NAMALWA (cell line): Measurements from ENCODE around the gene OSBPL7.

ENCODE experiments used
- DNase-seq: peaks from one replicate; pipeline ENCODE4 v3.0.0-alpha.2; 2015; ENCODE audit warnings: low spot score

Gene OSBPL7

DNA sequence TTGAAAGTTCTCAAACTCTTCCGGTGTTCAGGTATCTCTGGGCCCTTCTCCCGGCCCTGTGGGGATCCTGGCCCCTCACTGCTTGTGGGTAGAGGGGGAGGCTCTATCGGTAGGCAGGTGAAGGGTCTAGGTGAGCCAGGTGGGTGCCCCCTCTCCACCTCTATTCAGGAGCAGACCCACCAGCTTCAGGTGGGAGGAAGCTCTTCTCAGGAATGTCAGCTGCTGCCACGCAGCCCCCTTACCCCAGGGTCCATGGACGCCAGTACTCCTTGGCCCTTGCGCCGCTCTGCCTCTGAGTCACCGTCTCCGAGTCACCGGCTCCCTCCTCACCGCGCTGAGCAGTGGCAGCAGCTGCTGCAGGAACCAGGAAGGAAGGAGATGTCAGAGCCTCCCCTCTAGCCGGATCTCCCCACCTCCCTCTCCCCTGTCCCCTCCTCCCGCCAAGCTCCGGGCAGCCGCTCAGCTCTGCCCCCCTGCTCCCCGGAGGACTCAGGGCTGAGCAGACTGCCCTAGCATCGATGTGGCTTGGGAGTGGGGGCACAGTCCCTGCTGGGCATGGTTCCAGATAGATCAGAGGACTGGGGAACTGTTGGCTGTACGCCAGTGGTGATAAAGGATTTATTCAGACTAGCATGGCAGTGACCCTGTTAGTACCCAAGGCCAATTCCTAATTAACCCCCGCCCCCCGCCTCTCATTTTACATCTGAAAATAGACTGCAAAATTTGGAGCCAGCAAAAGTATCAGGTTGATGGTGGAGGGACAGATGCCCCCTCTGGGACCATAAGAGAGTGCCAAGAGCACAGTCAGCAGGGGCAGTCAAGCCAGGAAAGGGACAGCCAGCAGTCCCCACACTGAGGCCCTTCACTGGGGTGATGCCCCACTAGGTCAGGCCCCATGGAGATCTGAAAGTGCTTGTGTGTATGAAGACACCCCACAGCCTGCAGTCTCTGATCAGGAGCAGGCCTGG is at the start of gene OSBPL7:
TSS of gene OSBPL7 (minus strand) at position 371 of the 968 bp plus-strand sequence. CDS start 1,516 bp downstream, outside the sequence.
- peak; percentile 76 for DNase-seq

DNA sequence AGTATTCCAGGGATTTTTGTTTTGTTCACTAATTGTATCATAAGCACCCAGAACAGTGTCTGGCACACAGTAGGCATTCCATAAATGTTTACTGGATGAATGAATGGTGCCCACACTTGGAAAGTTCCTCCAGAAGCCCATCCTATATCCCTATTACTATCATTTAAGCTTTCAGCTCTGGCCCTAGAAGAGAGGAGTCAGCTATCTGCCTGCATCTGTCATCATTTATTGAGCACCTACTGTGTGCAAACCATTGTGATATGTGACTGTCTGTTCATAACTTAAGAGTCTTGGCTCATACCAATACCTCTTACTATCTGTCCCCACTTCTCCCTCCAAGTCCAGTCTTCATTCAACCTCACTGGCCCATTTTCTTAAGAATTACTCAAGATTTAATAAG is 49.5 kb upstream of the OSBPL7 start:
- no peak for DNase-seq

DNA sequence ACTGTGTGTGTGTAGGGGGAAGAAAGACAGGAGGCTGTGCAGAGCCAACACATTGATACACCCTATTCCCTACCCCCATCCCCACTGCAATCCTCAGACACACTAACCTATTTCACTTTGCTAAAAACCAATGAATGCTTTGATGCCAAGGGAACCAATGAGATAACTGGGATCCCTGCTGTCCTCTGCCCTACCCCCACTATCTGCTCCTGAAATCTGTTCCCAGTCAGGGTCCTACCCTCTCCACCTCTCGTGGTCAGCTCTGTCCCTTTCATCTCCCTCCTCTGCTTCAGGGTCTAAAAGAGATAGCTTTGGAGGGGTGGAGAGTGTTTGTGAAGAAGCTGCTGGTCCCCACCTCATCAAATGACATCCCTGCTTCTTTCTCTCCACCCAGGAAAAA is 48.5 kb upstream of the OSBPL7 start:
- no peak for DNase-seq

DNA sequence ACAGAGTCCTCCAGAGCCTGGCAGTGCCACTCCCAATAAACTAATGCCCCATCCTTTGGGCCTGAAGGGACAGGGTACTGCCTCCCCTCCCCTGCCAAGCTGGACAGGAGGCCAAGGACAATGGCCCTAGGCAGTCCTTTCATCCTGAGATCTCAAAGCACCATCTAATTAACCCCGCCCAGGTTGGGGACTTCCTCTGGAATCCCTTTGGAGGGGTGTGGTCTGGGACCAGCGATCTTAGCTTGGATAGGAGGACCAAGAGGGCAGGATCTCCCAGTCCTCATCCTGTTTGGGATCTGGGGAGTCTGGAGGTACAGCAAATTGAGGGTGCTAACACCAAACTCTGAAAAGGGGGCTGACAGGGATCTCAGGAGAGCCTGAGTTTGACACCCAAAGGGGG is 47.5 kb upstream of the OSBPL7 start:
- no peak for DNase-seq

DNA sequence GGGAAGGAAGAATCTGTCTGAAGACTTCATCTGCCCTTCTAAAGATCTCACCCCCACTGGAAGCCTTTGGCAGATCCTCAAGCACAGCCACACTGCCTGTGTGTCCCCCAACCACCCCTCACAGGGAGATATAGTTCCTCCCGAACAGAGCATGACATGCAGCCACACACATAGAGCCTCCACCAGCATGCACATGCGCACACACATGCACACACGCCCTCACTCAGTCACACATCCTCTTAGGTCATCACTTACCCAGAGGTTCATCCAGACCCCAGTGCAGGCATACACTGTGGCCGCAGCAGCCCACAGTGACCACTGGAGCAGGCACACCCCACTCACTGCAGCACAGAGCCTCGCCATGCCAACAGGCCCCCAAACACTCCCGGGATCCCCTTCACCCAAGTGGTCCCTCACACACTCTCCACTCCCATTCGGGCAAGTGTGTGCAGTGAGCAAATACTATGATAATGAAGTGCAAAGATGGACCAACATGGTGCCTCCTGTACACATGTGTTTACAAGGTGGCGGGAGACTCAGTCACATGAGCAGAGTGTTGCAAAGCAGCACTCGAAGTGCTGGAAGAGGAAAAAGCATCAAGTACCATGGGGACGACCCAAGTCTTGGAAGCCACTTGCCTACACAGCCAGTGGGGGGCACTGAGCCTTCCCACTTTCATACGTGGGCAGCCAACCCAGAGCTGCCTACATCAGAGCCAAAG is 46.4 kb upstream of the OSBPL7 start:
- no peak for DNase-seq

DNA sequence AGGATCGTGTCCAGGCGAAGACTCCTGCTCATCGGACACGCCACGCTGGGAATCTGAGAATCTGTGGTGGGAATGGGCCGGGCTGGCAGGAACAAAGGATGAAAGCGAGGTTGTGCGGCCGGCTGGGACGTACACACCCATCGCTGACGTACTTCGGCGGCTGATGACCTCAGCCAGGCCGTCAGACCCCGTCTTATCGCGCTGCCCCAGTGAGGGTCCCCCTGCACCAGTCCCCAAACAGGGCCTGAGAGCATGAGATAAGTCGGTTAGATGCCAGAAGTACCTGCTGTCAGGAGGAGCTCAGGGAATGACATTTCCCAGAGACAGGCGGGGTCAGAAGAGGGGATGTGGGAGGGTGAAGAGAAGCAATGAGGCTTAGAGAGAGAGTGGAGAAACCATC is 45.3 kb upstream of the OSBPL7 start:
- no peak for DNase-seq

DNA sequence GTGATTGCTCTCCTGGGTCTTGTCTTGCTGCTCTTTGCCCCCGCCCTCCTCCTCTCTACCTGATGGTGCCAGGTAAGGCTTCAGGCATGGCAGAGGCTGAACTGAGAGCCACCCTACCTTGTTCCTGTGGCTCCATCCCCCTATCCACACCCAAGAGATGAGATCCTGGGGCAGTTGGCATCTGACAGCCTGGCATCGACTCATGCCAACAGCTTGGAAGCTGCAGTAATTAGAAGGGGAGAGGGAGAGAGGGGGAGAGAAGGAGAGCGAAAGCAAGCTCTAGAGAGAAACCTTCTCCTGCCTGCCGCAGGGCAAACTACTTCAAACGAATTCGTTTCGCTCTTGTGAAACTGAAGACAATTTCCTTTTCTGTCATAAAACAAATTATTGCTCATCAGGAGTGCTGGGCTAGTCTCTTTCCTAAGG is 43.2 kb upstream of the OSBPL7 start:
- no peak for DNase-seq

- DNase-seq: no peak
Measured at GRCh38 chr17:47862621-47863440, 41.2 kb upstream of the OSBPL7 start.

GRCh38 chr17:47860386-47860785 is 38.8 kb upstream of the OSBPL7 start:
- DNase-seq: no peak

GRCh38 chr17:47857551-47858455 is 36.2 kb upstream of the OSBPL7 start:
- DNase-seq: no peak

- no peak for DNase-seq
Measured at GRCh38 chr17:47856830-47857229, 35.2 kb upstream of the OSBPL7 start.

DNA sequence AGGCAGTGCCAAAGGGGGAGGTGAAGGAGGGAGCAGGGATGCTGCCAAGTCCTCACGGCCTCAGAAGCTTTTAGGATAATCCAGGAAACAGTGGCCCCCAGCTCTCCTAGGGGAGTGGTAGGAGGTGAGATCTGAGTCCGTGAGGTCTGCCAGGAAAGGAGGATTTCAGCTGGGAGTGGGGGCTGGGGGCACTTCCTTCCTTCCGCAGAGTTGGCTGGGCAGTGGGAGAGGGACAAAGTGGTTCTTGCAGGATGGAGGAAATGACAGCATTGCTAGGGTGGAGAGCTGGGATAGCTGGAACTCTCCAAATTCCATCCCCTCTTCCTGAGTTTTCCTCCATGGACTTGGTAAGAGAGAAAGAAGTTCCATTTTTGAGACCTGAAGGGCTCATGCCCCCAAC is 34.1 kb upstream of the OSBPL7 start:
- no peak for DNase-seq

- DNase-seq: no peak
Measured at GRCh38 chr17:47853616-47854015, 32.0 kb upstream of the OSBPL7 start.

GRCh38 chr17:47852113-47852949 is 30.7 kb upstream of the OSBPL7 start:
- no peak for DNase-seq

GRCh38 chr17:47851764-47852112 is 30.1 kb upstream of the OSBPL7 start:
- no peak for DNase-seq

GRCh38 chr17:47850692-47851573 is 29.3 kb upstream of the OSBPL7 start, which contains the start of gene SP6:
Gene SP6, minus strand, starts transcription at chr17:47851163. Its CDS starts 2,734 bp downstream, at chr17:47848429.
- DNase-seq: no peak

DNA sequence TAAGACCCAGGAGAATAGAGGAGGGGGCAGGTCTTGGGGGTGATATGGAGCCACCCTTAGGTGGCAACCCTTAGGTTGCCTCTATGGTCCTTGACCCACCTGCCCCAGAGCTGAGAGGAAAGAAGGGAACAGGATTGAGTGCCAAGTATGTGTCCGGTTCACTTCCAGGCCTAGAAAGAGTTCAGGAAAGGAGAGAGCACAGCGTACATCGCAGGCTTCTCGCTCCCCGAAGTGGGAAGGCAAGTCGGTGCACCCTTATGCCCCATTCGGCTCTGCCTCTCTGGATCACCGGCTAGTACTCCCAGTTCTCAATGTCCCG is 28.7 kb upstream of the OSBPL7 start:
- DNase-seq: no peak

DNA sequence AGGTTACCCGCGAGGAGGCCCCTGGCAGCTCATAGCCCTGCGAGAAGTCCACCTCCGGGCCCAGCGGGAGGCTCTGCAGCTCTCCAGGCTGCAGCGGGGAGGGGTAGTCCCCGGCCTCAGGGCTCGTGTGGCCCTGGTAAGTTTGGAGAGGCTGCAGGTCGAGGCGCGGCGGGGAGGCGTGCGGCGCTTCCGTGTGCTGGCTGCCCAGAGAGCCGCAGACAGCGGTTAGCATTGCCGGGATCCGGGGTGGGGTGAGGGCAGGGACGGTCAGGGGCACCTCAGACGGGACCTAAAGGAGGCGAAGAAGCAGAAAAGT is 26.6 kb upstream of the OSBPL7 start:
- DNase-seq: no peak

- DNase-seq: peak; percentile 34
Measured at GRCh38 chr17:47847341-47848197, 26.0 kb upstream of the OSBPL7 start.
